ENCODE data around the gene KIF5A. TPM values are rescaled to one million over a fixed set of nuclear protein-coding genes. Genes with fewer than 3 reads are reported as not detected.

The KIF5A gene
- total RNA-seq, 1 donor from 2014 or later = 0.08 TPM

DNA sequence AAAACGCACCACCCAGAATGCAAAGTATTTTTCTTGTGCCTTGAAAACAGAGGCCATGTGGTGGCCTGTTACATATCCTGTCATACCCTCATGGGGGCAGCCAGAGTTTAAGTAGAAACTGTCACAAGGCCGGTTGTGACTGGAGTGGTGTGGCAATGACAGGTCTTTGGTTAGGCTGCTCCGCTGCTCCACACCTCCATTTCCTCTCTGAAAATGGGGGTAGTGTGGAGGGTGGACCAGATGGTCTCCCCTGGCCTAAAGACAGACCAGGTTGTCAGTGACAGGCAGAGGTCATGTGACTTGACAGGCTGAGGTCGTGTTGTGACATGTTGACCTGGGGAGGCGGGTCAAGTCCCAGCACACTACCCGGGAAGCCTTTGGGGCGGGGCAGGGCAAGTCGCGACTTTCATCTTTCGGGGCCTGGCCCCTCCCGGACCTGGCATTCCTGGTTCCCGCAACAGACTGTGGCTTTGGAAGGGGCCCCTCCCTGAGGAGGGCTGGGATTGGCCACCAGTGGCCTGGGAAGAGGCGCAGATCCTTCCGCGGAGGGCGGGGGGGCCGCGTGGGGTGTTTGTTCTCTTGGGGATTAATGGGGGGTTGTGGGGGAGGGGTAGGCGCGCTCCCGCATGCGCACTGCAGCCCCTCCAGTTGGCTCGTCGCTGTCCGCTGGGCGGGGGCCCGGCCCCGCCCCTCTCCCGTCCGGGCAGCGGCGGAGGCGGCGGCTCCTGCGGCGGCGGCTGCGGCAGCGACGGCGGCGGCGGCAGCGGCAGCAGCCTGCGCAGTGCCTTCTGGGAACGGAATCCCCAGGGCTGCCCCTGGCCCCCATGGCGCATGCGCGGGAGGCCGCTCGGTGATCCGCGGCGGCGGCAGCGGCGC is 27.6 kb upstream of the KIF5A start, which contains the start of gene MBD6:
Gene MBD6 (plus strand): TSS at position 814 of the 876 bp plus-strand sequence. CDS start 1,480 bp downstream, outside the sequence.
- intact Hi-C loops (cut with micrococcal nuclease) = no loop called here
- TF ChIP-seq, protein P1, sequence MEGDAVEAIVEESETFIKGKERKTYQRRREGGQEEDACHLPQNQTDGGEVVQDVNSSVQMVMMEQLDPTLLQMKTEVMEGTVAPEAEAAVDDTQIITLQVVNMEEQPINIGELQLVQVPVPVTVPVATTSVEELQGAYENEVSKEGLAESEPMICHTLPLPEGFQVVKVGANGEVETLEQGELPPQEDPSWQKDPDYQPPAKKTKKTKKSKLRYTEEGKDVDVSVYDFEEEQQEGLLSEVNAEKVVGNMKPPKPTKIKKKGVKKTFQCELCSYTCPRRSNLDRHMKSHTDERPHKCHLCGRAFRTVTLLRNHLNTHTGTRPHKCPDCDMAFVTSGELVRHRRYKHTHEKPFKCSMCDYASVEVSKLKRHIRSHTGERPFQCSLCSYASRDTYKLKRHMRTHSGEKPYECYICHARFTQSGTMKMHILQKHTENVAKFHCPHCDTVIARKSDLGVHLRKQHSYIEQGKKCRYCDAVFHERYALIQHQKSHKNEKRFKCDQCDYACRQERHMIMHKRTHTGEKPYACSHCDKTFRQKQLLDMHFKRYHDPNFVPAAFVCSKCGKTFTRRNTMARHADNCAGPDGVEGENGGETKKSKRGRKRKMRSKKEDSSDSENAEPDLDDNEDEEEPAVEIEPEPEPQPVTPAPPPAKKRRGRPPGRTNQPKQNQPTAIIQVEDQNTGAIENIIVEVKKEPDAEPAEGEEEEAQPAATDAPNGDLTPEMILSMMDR (IDR thresholded peaks at IDR 0.05; ENCODE audit: borderline replicate concordance) = no peak
- H3K27ac ChIP-seq (replicated peaks) = peak within 1 kb of the TSS; percentile 100
- no peaks in the 10 kb centered on the region for H3K9me3 ChIP-seq (replicated peaks)
- H3K36me3 ChIP-seq = peaks cover 38% of the 10 kb centered on the region
- DNase-seq = peak; percentile 94
- H3K27me3 ChIP-seq (ENCODE audit: low read depth) = no peaks in the 10 kb centered on the region
- H3K4me3 ChIP-seq = peak within 1 kb of the TSS; percentile 93
- peaks cover 70% of the 10 kb centered on the region for H3K4me1 ChIP-seq

DNA sequence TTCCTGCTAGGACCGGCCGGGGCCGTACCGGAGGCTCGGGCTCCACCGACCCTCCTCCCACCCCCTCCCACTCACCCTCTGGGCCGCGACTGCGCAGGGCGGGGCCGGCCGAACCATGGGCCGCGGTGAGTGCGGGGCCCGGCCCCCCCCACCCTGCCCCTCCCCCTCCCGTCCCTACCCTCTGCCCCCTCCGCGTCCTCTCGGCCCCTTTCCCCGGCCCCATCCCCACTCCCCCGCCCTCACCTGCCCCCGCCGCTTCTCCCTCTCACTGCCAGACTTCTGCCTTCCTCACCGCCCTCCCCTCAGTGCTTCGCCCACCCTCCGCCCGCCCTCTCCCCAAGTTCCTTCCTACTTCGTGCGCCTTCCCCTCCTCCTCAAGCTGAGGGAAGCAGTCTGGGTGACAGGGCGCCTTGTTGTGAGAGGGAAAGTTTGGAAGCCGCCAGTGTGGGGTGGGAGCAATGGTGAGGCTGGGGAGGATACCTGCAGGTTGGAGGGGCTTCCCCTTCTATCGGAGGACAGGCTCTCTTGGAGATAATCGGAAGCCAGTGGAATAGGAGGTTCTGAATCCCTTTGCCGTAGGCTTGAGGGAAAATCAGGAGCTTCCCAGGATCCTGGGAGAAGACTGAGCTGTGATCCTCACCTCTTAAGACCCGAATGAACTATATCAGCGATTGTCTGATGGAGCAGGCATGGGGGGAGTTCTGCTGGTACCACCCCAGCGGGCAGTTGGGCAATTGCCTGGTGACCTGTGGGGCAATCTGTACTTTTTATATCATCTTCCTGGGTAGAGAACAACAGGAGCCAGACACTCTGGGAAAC is 26.7 kb upstream of the KIF5A start:
- peak; percentile 67 for DNase-seq
- Histone ChIP-seq H3K27ac (replicated peaks) (peak overlapping the region; percentile 100), H3K4me1 (peaks cover 62% of the 10 kb centered on the region), H3K4me3 (peak overlapping the region; percentile 93), H3K36me3 (peaks cover 38% of the 10 kb centered on the region), H3K9me3 (replicated peaks) (no peaks in the 10 kb centered on the region), H3K27me3 (ENCODE audit: low read depth) (no peaks in the 10 kb centered on the region)
- intact Hi-C loops (cut with micrococcal nuclease) = no loop called here
- TF ChIP-seq, protein P1 (IDR thresholded peaks at IDR 0.05; ENCODE audit: borderline replicate concordance) = no peak

DNA sequence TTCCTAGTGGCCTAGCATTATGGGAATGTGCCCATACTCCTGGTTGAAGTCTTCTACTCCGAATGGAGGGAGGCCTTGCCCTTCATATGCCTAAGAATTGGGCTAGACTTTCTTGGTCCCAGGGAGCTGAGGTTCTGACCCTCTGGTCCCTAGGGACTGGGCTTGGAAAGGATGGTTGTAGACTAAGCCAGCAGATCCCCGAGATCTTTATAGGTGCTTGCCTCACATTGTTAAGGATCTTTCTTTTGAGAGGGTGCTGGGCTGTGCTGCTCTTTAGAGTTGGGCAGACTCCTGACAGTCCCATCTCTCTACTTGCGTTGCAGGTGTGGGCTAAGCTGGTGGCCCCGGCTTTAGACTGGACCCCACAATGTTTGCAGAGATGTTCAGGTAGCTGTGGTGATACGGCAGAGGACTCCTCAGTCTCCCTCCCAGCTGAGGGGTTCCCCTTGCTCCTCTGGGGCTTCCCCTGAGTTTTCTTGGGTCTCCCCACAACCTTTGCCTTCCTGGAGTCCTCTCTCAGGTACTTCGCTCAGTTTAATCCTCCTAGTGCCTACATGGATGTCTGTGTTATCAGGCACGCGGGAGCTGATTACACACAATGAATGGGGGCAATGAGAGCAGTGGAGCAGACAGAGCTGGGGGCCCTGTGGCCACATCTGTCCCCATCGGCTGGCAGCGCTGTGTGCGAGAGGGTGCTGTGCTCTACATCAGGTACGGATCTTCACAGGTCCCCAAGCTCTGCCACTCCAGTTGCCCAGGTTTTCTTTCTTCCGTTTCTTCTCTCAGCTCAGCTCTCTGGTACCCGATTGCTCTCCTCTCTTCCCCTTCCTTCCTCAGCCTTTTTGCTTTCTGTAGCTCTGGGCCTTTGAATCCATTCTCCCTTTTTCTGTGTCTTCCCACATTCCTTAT is 25.9 kb upstream of the KIF5A start:
- Histone ChIP-seq H3K4me1 (peaks cover 53% of the 10 kb centered on the region), H3K27me3 (ENCODE audit: low read depth) (no peaks in the 10 kb centered on the region), H3K27ac (replicated peaks) (peak overlapping the region; percentile 100), H3K9me3 (replicated peaks) (no peaks in the 10 kb centered on the region), H3K36me3 (peaks cover 46% of the 10 kb centered on the region), H3K4me3 (peak overlapping the region; percentile 93)
- TF ChIP-seq, protein P1 (IDR thresholded peaks at IDR 0.05; ENCODE audit: borderline replicate concordance) = no peak
- no peak for DNase-seq
- intact Hi-C loops (cut with micrococcal nuclease) = no loop called here

DNA sequence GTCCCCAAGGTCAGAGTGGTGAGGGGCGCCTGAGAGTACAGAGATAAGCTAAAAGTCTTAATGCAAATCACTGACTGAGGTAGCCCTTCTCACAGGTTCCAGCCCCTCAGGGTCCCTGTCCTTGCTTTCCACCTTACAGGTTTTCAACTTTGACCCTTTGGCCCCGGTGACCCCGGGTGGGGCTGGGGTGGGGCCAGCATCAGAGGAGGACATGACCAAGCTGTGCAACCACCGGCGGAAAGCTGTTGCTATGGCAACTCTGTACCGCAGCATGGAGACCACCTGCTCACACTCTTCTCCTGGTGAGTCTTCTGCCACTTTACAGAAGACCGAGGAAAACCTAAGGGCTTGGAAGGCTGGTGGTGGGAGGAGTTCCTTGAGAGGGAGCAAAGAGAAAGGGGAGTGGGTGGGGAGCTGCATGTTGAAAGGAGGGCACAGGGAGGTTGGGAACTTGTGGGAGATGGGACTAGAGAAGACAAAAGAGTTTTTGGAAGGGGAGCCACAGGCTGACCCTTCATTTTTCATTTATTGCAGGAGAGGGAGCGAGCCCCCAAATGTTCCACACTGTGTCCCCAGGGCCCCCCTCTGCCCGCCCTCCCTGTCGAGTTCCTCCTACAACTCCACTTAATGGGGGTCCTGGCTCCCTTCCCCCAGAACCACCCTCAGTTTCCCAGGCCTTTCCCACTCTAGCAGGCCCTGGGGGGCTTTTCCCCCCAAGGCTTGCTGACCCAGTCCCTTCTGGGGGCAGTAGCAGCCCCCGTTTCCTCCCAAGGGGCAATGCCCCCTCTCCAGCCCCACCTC is 24.8 kb upstream of the KIF5A start:
- peak overlapping the region; percentile 93 for H3K4me3 ChIP-seq
- H3K4me1 ChIP-seq = peaks cover 48% of the 10 kb centered on the region
- H3K27ac ChIP-seq (replicated peaks) = peak overlapping the region; percentile 100
- TF ChIP-seq, protein P1 (IDR thresholded peaks at IDR 0.05; ENCODE audit: borderline replicate concordance) = no peak
- intact Hi-C loops (cut with micrococcal nuclease) = no loop called here
- no peaks in the 10 kb centered on the region for H3K27me3 ChIP-seq (ENCODE audit: low read depth)
- DNase-seq = no peak
- no peaks in the 10 kb centered on the region for H3K9me3 ChIP-seq (replicated peaks)
- peaks cover 57% of the 10 kb centered on the region for H3K36me3 ChIP-seq
